Rectal smooth muscle tissue (tissue), 1 donor: ENCODE data around the gene DYSF.
"Not testable (repeated sequence)": the region's sequence is repeated elsewhere in the genome, so short reads cannot be mapped to it uniquely, and the experiment has no call there.

ENCODE experiments used
- H3K27ac ChIP-seq: one replicate; pipeline ENCODE4 v1.7.0; 2013; ENCODE audit warnings: low read depth, low read length, inconsistent platforms
- H3K27me3 ChIP-seq: one replicate; pipeline ENCODE4 v1.7.0; 2013; ENCODE audit warnings: low read length; ENCODE audit not compliant: control insufficient read depth, insufficient read depth
- H3K36me3 ChIP-seq: one replicate; pipeline ENCODE4 v1.7.0; 2013; ENCODE audit warnings: low read length; ENCODE audit not compliant: control insufficient read depth, insufficient read depth
- H3K4me1 ChIP-seq: one replicate; pipeline ENCODE4 v1.7.0; 2013; ENCODE audit warnings: low read length; ENCODE audit not compliant: control insufficient read depth, insufficient read depth
- H3K4me3 ChIP-seq: one replicate; pipeline ENCODE4 v1.7.0; 2013; ENCODE audit warnings: low read length
- H3K9ac ChIP-seq: one replicate; pipeline ENCODE4 v1.7.0; 2013; ENCODE audit warnings: low read length

Gene DYSF

GRCh38 chr2:71639735-71640134 lies 186.4 kb downstream of the DYSF start:
- no peak overlapping the region for H3K4me3 ChIP-seq
- H3K4me1 ChIP-seq, result no peaks in the 10 kb centered on the region
- H3K27me3 ChIP-seq, result no peaks in the 10 kb centered on the region
- H3K27ac ChIP-seq, result no peak overlapping the region
- H3K9ac ChIP-seq, result no peak overlapping the region
- no peaks in the 10 kb centered on the region for H3K36me3 ChIP-seq

- Histone ChIP-seq H3K4me3 (no peak overlapping the region), H3K9ac (no peak overlapping the region), H3K4me1 (no peaks in the 10 kb centered on the region), H3K36me3 (no peaks in the 10 kb centered on the region), H3K27ac (no peak overlapping the region), H3K27me3 (no peaks in the 10 kb centered on the region)
Measured at GRCh38 chr2:71640489-71640888, 187.1 kb downstream of the DYSF start.

DNA sequence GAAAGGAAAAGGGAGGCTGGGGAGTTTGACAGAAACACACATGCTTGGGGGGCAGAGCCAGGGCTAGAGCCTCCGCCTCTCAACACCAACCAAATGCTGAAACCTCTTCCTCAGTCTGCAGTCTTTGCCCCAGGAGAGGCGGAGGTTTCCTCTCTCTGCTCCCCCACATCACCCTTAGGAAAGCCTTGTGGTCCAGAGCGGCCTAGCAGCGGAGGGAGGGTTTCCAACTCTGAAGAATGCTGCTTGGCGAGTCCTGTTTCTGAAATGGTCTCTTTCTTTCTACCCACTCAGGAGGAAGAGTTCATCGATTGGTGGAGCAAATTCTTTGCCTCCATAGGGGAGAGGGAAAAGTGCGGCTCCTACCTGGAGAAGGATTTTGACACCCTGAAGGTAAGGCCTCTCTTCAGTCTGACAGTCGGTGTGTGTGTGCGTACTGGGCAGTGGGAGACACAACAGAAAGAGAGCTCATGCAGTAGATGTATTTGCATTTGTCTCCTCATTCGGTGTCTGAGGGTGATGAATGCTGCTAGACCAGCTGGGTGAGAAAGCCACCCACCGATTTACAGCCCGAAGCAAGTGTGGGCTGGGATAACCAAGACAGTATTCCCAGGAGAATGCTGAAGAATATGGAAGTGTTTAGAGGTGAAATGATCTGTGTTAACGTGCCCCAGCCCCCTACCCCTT lies 190.5 kb downstream of the DYSF start:
- no peak overlapping the region for H3K4me3 ChIP-seq
- no peak overlapping the region for H3K27ac ChIP-seq
- H3K27me3 ChIP-seq, result no peaks in the 10 kb centered on the region
- no peak overlapping the region for H3K9ac ChIP-seq
- no peaks in the 10 kb centered on the region for H3K36me3 ChIP-seq
- H3K4me1 ChIP-seq, result peaks cover 4% of the 10 kb centered on the region

- no peak overlapping the region for H3K4me3 ChIP-seq
- no peak overlapping the region for H3K27ac ChIP-seq
- no peaks in the 10 kb centered on the region for H3K27me3 ChIP-seq
- H3K4me1 ChIP-seq, result peaks cover 4% of the 10 kb centered on the region
- no peaks in the 10 kb centered on the region for H3K36me3 ChIP-seq
- H3K9ac ChIP-seq, result no peak overlapping the region
Measured at GRCh38 chr2:71646028-71646427, 192.7 kb downstream of the DYSF start.

GRCh38 chr2:71647356-71647755 lies 194.0 kb downstream of the DYSF start:
- H3K9ac ChIP-seq, result no peak overlapping the region
- peaks cover 4% of the 10 kb centered on the region for H3K4me1 ChIP-seq
- no peak overlapping the region for H3K27ac ChIP-seq
- H3K36me3 ChIP-seq, result no peaks in the 10 kb centered on the region
- H3K4me3 ChIP-seq, result no peak overlapping the region
- no peaks in the 10 kb centered on the region for H3K27me3 ChIP-seq

GRCh38 chr2:71655498-71655897 lies 202.1 kb downstream of the DYSF start:
- Histone ChIP-seq H3K9ac (no peak overlapping the region), H3K27me3 (no peaks in the 10 kb centered on the region), H3K4me1 (no peaks in the 10 kb centered on the region), H3K27ac (no peak overlapping the region), H3K4me3 (no peak overlapping the region), H3K36me3 (peaks cover 5% of the 10 kb centered on the region)

DNA sequence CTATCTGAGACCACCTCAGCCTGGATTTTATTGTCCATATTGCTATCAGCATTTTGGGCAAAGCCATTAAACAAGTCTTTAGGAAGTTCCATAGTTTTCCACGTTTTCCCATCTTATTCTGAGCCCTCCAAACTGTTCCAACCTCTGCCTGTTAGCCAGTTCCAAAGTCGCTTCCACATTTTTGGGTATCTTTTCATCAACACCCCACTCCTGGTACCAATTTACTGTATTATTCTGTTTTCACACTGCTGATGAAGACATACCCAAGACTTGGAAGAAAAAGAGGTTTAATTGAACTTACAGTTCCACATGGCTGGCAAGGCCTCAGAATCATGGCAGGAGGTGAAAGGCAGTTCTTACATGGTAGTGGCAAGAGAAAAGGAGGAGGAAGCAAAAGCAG lies 204.9 kb downstream of the DYSF start:
- not testable (repeated sequence) for H3K27ac ChIP-seq, H3K4me3 ChIP-seq, H3K36me3 ChIP-seq, H3K27me3 ChIP-seq, H3K4me1 ChIP-seq, H3K9ac ChIP-seq

DNA sequence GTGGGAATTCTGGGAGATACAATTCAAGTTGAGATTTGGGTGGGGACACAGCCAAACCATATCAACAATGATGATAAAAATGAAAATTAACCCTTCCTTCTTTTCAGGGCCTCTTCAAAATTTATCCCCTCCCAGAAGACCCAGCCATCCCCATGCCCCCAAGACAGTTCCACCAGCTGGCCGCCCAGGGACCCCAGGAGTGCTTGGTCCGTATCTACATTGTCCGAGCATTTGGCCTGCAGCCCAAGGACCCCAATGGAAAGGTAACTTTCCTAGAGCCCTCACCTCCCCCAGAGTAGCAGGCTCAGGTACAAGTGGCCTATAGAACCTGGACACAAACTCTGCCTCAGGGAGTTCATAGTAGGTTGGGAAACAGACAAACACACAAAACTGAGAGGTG lies 205.4 kb downstream of the DYSF start:
- Histone ChIP-seq H3K27me3 (no peaks in the 10 kb centered on the region), H3K9ac (no peak overlapping the region), H3K4me1 (no peaks in the 10 kb centered on the region), H3K4me3 (no peak overlapping the region), H3K27ac (no peak overlapping the region), H3K36me3 (peaks cover 5% of the 10 kb centered on the region)

GRCh38 chr2:71659868-71660518 lies 206.6 kb downstream of the DYSF start:
- Histone ChIP-seq H3K27me3 (no peaks in the 10 kb centered on the region), H3K4me1 (no peaks in the 10 kb centered on the region), H3K36me3 (peaks cover 5% of the 10 kb centered on the region), H3K9ac (no peak overlapping the region), H3K4me3 (no peak overlapping the region), H3K27ac (no peak overlapping the region)

- Histone ChIP-seq H3K4me1 (peaks cover 2% of the 10 kb centered on the region), H3K9ac (no peak overlapping the region), H3K36me3 (peaks cover 2% of the 10 kb centered on the region), H3K4me3 (no peak overlapping the region), H3K27me3 (no peaks in the 10 kb centered on the region), H3K27ac (no peak overlapping the region)
Measured at GRCh38 chr2:71661782-71662181, 208.4 kb downstream of the DYSF start.

- Histone ChIP-seq H3K9ac (no peak overlapping the region), H3K27me3 (no peaks in the 10 kb centered on the region), H3K27ac (no peak overlapping the region), H3K36me3 (peaks cover 2% of the 10 kb centered on the region), H3K4me1 (peaks cover 2% of the 10 kb centered on the region), H3K4me3 (no peak overlapping the region)
Measured at GRCh38 chr2:71662665-71663394, 209.5 kb downstream of the DYSF start.

- H3K4me1 ChIP-seq, result peaks cover 2% of the 10 kb centered on the region
- no peak overlapping the region for H3K4me3 ChIP-seq
- no peak overlapping the region for H3K9ac ChIP-seq
- H3K36me3 ChIP-seq, result peaks cover 2% of the 10 kb centered on the region
- H3K27ac ChIP-seq, result no peak overlapping the region
- no peaks in the 10 kb centered on the region for H3K27me3 ChIP-seq
Measured at GRCh38 chr2:71664161-71664560, 210.8 kb downstream of the DYSF start.
